K562 (cell line): ENCODE results near the gene ADAM22. TPM values are rescaled to one million over a fixed set of nuclear protein-coding genes. Genes with fewer than 3 reads are reported as not detected.

ENCODE experiments used
- E2F5 ChIP-seq: sonication (generic); formaldehyde crosslinking; IDR thresholded peaks from 2 replicates; pipeline ENCODE4 v1.8.0; 2022; ENCODE audit warnings: mild to moderate bottlenecking, missing genetic modification reagents
- EGR1 ChIP-seq: fragments of 450-650 bp; conservative IDR thresholded peaks from 2 replicates; pipeline ENCODE4 v1.6.1; 2017; ENCODE audit warnings: mild to moderate bottlenecking
- ELF1 ChIP-seq: fragments of 200-800 bp; sonication (Bioruptor generic); IDR thresholded peaks from 2 replicates; pipeline ENCODE4 v1.6.1; 2016; ENCODE audit warnings: missing genetic modification characterization, missing compliant biosample characterization
- ETS1 ChIP-seq: conservative IDR thresholded peaks from 2 replicates; pipeline ENCODE4 v1.6.1; 2011; ENCODE audit warnings: low read depth, mild to moderate bottlenecking, low read length; ENCODE audit not compliant: control insufficient read depth
- FOXK2 ChIP-seq, 2 experiments: fragments of 450-650 bp; IDR thresholded peaks in 1 of 2; conservative IDR thresholded peaks in 1 of 2; 2 replicates each; pipeline ENCODE4 v1.6.1; 2016; ENCODE audit warnings: low read depth in 2 of 2, mild to moderate bottlenecking in 1 of 2
- HNRNPK ChIP-seq: fragments of 200-400 bp; formaldehyde crosslinking; IDR thresholded peaks from one replicate; pipeline ENCODE4 v1.6.1; 2018; ENCODE audit warnings: mild to moderate bottlenecking, low read depth, low read length; ENCODE audit not compliant: poor library complexity, severe bottlenecking
- POLR3G ChIP-seq: IDR thresholded peaks from 2 replicates; pipeline ENCODE4 v1.6.1; 2011; ENCODE audit not compliant: insufficient read length, insufficient replicate concordance; ENCODE audit errors: extremely low read depth
- RBM15 ChIP-seq: fragments of 200-400 bp; formaldehyde crosslinking; IDR thresholded peaks from 2 replicates; pipeline ENCODE4 v1.6.1; 2018; ENCODE audit warnings: mild to moderate bottlenecking, low read length, moderate library complexity; ENCODE audit not compliant: insufficient read depth
- RHOXF2B ChIP-seq: fragments of 250-450 bp; sonication (Bioruptor Pico); conservative IDR thresholded peaks from 2 replicates; pipeline ENCODE4 v1.5.1; 2021
- SPI1 ChIP-seq: IDR thresholded peaks from 2 replicates; pipeline ENCODE4 v1.6.1; 2011; ENCODE audit warnings: low read depth, low read length, control low read depth, borderline replicate concordance
- TBL1XR1 ChIP-seq, 2 experiments: IDR thresholded peaks; 2 replicates each; pipeline ENCODE4 v1.6.1; 2012; ENCODE audit warnings: improper control_type of control experiment in 2 of 2, low read length in 2 of 2, mild to moderate bottlenecking in 1 of 2
- TRIM28 ChIP-seq: fragments of 450-650 bp; IDR thresholded peaks from 2 replicates; pipeline ENCODE4 v1.6.1; 2017
- ZFP30 ChIP-seq: fragments of 250-450 bp; sonication (Bioruptor Pico); IDR thresholded peaks from 2 replicates; pipeline ENCODE4 v1.8.0; 2022; ENCODE audit warnings: moderate library complexity, mild to moderate bottlenecking, inconsistent platforms, borderline replicate concordance
- ZNF24 ChIP-seq: fragments of 450-650 bp; IDR thresholded peaks from 2 replicates; pipeline ENCODE4 v1.6.1; 2016
- ZNF274 ChIP-seq: IDR thresholded peaks from 2 replicates; pipeline ENCODE4 v1.6.1; 2011; ENCODE audit warnings: low read depth, mild to moderate bottlenecking, low read length, moderate library complexity, borderline replicate concordance
- ZNF445 ChIP-seq: fragments of 250-450 bp; sonication (Bioruptor Pico); IDR thresholded peaks from 2 replicates; pipeline ENCODE4 v1.4.0; 2020; ENCODE audit warnings: low read depth, mild to moderate bottlenecking, moderate library complexity
- ZNF518B ChIP-seq: fragments of 250-450 bp; sonication (Bioruptor Pico); IDR thresholded peaks from 2 replicates; pipeline ENCODE4 v1.5.0; 2021; ENCODE audit warnings: mild to moderate bottlenecking, moderate library complexity
- polyA plus RNA-seq, 8 experiments: library from polyadenylated mRNA; depleted of rRNA in 4 of 8; stranded (reverse) in 5 of 8; unstranded in 3 of 8; fragments of >200 nt; fragmentation: Nextera tagmentation in 2 of 8; fragmentation: Illumina TruSeq in 1 of 8; extraction: Ambion mirVana in 2 of 8; extraction: Trizol in 1 of 8; gene quantifications; 2 replicates each; pipeline versions ENCODE4 v1.2.1 to v1.2.3, GENCODE V29; 2011 to 2014; ENCODE audit warnings: inconsistent platforms in 1 of 8, missing spikeins in 1 of 8
- total RNA-seq, 7 experiments: library from RNA; depleted of rRNA in 6 of 7; stranded (reverse); fragments of >200 nt in 6 of 7; fragmentation: Illumina TruSeq in 2 of 7; extraction: Trizol in 2 of 7; gene quantifications; 2 replicates each; pipeline versions ENCODE4 v1.2.1 to v1.2.3, GENCODE V29; 2011 to 2021; ENCODE audit warnings: low replicate concordance in 1 of 7
- TF ChIP-seq, protein P1 (sequence below): sonication (generic); IDR thresholded peaks from 2 replicates; pipeline ENCODE4 v1.6.1; 2016
- TF ChIP-seq, protein P2 (sequence below): sonication (generic); formaldehyde crosslinking; IDR thresholded peaks from 2 replicates; pipeline ENCODE4 v1.8.1; 2023; ENCODE audit warnings: mild to moderate bottlenecking, missing genetic modification reagents, moderate library complexity

Gene ADAM22
- total and polyA plus RNA-seq, 9 of the 15 experiments (the other 6 are each of a cell fraction or from before 2014, with no cell fraction given), result 0.01 to 0.58 (median 0.18) TPM

- TF ChIP-seq HNRNPK (no peak), EGR1 (peak; percentile 43), ELF1 (tag) (peak; percentile 94), RHOXF2B (CRISPR knock-in tag) (no peak), ETS1 (peak; percentile 68; the same call in 1 of the 2 replicates), ZNF518B (CRISPR knock-in tag) (no peak), POLR3G (no peak), ZFP30 (CRISPR knock-in tag) (no peak), SPI1 (no peak), RBM15 (no peak), FOXK2 (conservative IDR thresholded peaks at IDR 0.05 in 1 of 2, IDR thresholded peaks at IDR 0.05 in 1 of 2; ENCODE audit: low read depth in 2 of 2) (peak in 1 of 2 experiments; percentile 100; a peak in 2 of 4 replicates), ZNF24 (0 out of 2 replicates have a peak, but pooled peaks have one; percentile 29), ZNF274 (no peak), ZNF445 (CRISPR knock-in tag) (no peak), TRIM28 (no peak), TBL1XR1 (IDR thresholded peaks at IDR 0.05; ENCODE audit: low read length in 2 of 2) (no peak), E2F5 (no peak)
- TF ChIP-seq, protein P1, sequence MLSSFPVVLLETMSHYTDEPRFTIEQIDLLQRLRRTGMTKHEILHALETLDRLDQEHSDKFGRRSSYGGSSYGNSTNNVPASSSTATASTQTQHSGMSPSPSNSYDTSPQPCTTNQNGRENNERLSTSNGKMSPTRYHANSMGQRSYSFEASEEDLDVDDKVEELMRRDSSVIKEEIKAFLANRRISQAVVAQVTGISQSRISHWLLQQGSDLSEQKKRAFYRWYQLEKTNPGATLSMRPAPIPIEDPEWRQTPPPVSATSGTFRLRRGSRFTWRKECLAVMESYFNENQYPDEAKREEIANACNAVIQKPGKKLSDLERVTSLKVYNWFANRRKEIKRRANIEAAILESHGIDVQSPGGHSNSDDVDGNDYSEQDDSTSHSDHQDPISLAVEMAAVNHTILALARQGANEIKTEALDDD, result no peak
- TF ChIP-seq, protein P2, sequence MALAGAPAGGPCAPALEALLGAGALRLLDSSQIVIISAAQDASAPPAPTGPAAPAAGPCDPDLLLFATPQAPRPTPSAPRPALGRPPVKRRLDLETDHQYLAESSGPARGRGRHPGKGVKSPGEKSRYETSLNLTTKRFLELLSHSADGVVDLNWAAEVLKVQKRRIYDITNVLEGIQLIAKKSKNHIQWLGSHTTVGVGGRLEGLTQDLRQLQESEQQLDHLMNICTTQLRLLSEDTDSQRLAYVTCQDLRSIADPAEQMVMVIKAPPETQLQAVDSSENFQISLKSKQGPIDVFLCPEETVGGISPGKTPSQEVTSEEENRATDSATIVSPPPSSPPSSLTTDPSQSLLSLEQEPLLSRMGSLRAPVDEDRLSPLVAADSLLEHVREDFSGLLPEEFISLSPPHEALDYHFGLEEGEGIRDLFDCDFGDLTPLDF (CRISPR knock-in tag), result peak; percentile 55; the same call in 1 of the 2 replicates
These were observed 286.0 kb downstream of the ADAM22 start, which contains the start of gene SRI (continued) for GRCh38 chr7:88219781-88220747.
